ENCODE data around the gene POLH. TPM values are rescaled to one million over a fixed set of nuclear protein-coding genes. Genes with fewer than 3 reads are reported as not detected.

The POLH gene
- total RNA-seq, 1 experiment from 2014 or later, result 8.2 TPM

DNA sequence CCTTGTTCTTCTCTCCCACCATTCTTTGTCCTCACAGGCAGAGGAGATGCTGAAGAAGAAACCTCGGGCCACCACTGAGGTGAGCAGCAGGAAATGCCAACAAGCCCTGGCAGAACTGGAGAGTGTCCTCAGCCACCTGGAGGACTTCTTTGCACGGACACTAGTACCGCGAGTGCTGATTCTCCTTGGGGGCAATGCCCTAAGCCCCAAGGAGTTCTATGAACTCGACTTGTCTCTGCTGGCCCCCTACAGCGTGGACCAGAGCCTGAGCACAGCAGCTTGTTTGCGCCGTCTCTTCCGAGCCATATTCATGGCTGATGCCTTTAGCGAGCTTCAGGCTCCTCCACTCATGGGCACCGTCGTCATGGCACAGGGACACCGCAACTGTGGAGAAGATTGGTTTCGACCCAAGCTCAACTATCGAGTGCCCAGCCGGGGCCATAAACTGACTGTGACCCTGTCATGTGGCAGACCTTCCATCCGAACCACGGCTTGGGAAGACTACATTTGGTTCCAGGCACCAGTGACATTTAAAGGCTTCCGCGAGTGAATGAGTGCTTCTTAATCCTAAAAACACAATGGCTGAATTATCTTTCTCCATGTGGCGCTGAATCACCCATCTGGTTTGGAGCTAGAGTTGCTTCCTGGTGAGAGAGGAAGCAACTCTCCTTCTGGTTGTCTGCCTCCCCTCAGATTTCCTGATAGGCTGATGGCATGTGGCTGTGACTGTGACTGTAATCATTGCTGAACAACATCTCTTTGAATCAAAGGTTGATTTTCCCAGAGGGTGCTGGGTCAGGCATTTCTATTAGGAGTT, 64.2 kb downstream of the POLH start:
- no peak for TF ChIP-seq EZH2phosphoT487 (IDR thresholded peaks at IDR 0.05; ENCODE audit: borderline replicate concordance, low read length)
- no peak for TF ChIP-seq CTCF (conservative IDR thresholded peaks at IDR 0.05; ENCODE audit: low read depth, low read length)
- TF ChIP-seq EZH2 (IDR thresholded peaks at IDR 0.05; ENCODE audit: low read length, unreplicated experiment), result no peak
- ATAC-seq (no peak), DNase-seq (no peak)
- Histone ChIP-seq H3F3A (ENCODE audit: low read length, unreplicated experiment) (no peaks in the 10 kb centered on the region), H3K9ac (ENCODE audit: low read length) (no peak overlapping the region), H3K36me3 (ENCODE audit: low read depth, low read length) (peaks cover 36% of the 10 kb centered on the region), H3K27me3 (ENCODE audit: low read length) (no peaks in the 10 kb centered on the region), H3K27ac (ENCODE audit: low read length) (no peak overlapping the region), H2AFZ (ENCODE audit: low read length) (no peak overlapping the region), H3K9me3 (ENCODE audit: low read length) (no peaks in the 10 kb centered on the region), H3K4me1 (ENCODE audit: insufficient read depth, low read length) (peaks cover 21% of the 10 kb centered on the region), H3K9me2 (replicated peaks; ENCODE audit: low read length) (no peaks in the 10 kb centered on the region), H3K4me2 (ENCODE audit: low read length) (no peak overlapping the region), H3K4me3 (ENCODE audit: low read length) (no peak overlapping the region), H3K79me2 (ENCODE audit: low read length) (peaks cover 65% of the 10 kb centered on the region), H4K20me1 (ENCODE audit: low read length) (peaks cover 4% of the 10 kb centered on the region; the same call in 1 of the 2 replicates)
- intact Hi-C loops (cut with micrococcal nuclease), result no loop called here
- no TSS peak for BruUV-seq (replicated peaks)
- ChIA-PET POLR2A (ENCODE audit: unreplicated experiment) (interaction anchor here (0.7 kb wide), 1 partner anchor 358 kb away, joined by 4 read pairs; no protein-coding TSS in a partner anchor), CTCF (no interaction called here)

GRCh38 chr6:43644940-43645612, 69.1 kb downstream of the POLH start, which contains the start of gene RSPH9:
TSS of gene RSPH9 (plus strand) at chr6:43645036. CDS start at chr6:43645099, 63 bp downstream.
- no peaks in the 10 kb centered on the region for H3K9me3 ChIP-seq (ENCODE audit: low read length)
- H3K4me1 ChIP-seq (ENCODE audit: insufficient read depth, low read length), result no peaks in the 10 kb centered on the region
- POLR2A ChIA-PET (ENCODE audit: unreplicated experiment), result no interaction called here
- no peaks in the 10 kb centered on the region for H3K27me3 ChIP-seq (ENCODE audit: low read length)
- TF ChIP-seq EZH2phosphoT487 (IDR thresholded peaks at IDR 0.05; ENCODE audit: borderline replicate concordance, low read length) (no peak), CTCF (conservative IDR thresholded peaks at IDR 0.05; ENCODE audit: low read depth, low read length) (no peak), EZH2 (IDR thresholded peaks at IDR 0.05; ENCODE audit: low read length, unreplicated experiment) (no peak)
- CTCF ChIA-PET, result no interaction called here
- H2AFZ ChIP-seq (ENCODE audit: low read length), result no peak within 1 kb of the TSS
- BruUV-seq (replicated peaks), result no TSS peak
- H3F3A ChIP-seq (ENCODE audit: low read length, unreplicated experiment), result no peaks in the 10 kb centered on the region
- peaks cover 21% of the 10 kb centered on the region for H3K36me3 ChIP-seq (ENCODE audit: low read depth, low read length)
- no peak within 1 kb of the TSS for H3K27ac ChIP-seq (ENCODE audit: low read length)
- no peak for DNase-seq
- H3K4me3 ChIP-seq (ENCODE audit: low read length), result no peak within 1 kb of the TSS
- no peak within 1 kb of the TSS for H3K4me2 ChIP-seq (ENCODE audit: low read length)
- H4K20me1 ChIP-seq (ENCODE audit: low read length), result no peaks in the 10 kb centered on the region
- H3K79me2 ChIP-seq (ENCODE audit: low read length), result peaks cover 17% of the 10 kb centered on the region
- ATAC-seq, result no peak
- H3K9ac ChIP-seq (ENCODE audit: low read length), result no peak within 1 kb of the TSS
- intact Hi-C loops (cut with micrococcal nuclease), result no loop called here
- H3K9me2 ChIP-seq (replicated peaks; ENCODE audit: low read length), result no peaks in the 10 kb centered on the region

DNA sequence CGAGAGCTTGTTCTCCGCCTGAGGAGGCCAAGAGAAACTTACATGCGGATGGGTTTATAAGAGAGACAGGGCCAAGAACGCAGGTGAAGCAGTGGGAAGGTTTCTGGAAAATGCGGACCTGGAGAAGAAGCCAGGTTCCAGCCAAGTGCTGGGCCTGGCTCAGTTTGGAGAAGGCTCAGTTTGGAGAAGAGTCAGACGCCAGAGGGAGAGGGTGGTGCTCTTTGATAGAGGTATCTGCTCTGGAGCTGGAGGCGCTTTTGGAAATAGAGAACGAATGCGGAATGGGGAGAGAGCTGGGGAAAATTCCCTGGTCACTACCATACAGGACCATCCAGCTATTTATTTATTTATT, 69.6 kb downstream of the POLH start:
- no peak overlapping the region for H3K4me3 ChIP-seq (ENCODE audit: low read length)
- CTCF ChIA-PET, result no interaction called here

More for the DNA sequence above, 69.6 kb downstream of the POLH start:
- no peaks in the 10 kb centered on the region for H3F3A ChIP-seq (ENCODE audit: low read length, unreplicated experiment)
- no peaks in the 10 kb centered on the region for H3K9me2 ChIP-seq (replicated peaks; ENCODE audit: low read length)
- H3K27me3 ChIP-seq (ENCODE audit: low read length), result no peaks in the 10 kb centered on the region
- TF ChIP-seq EZH2 (IDR thresholded peaks at IDR 0.05; ENCODE audit: low read length, unreplicated experiment), result no peak
- H3K79me2 ChIP-seq (ENCODE audit: low read length), result peaks cover 12% of the 10 kb centered on the region
- POLR2A ChIA-PET (ENCODE audit: unreplicated experiment), result no interaction called here
- H3K4me2 ChIP-seq (ENCODE audit: low read length), result no peak overlapping the region
- H3K27ac ChIP-seq (ENCODE audit: low read length), result no peak overlapping the region
- peaks cover 15% of the 10 kb centered on the region for H3K36me3 ChIP-seq (ENCODE audit: low read depth, low read length)
- no TSS peak for BruUV-seq (replicated peaks)
- intact Hi-C loops (cut with micrococcal nuclease), result no loop called here
- ATAC-seq (no peak), DNase-seq (no peak)
- H2AFZ ChIP-seq (ENCODE audit: low read length), result no peak overlapping the region
- no peaks in the 10 kb centered on the region for H3K9me3 ChIP-seq (ENCODE audit: low read length)
- H3K9ac ChIP-seq (ENCODE audit: low read length), result no peak overlapping the region
- H4K20me1 ChIP-seq (ENCODE audit: low read length), result no peaks in the 10 kb centered on the region
- no peaks in the 10 kb centered on the region for H3K4me1 ChIP-seq (ENCODE audit: insufficient read depth, low read length)
